Measurements from ENCODE around the gene GUCY1B1.

DNA sequence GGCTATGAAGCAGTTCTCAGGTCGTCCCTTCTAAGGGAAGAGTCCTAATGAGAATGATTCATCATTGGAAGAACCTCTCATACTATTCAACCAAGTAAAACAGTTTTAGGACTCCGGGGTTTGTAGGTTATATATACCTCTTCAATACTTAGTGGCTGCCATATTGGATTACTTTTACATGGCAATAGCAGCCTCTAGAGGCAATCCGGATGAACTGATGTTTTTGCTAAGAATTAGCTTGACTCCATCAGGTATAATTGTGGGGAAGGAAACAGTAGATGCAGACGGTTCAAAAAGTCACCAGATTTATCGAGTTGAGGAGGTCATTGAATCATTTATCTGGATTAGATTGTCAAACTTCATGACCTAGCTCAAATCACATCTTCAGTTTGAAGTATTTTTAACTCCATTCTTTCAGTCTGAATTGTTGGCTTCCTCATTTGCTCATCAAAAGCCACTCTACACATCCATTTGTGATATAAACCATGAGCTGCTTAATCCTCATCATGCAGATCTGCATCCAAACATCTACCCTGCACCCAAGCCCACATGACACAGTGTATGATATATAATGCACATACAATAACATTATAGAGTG lies 28.4 kb downstream of the GUCY1B1 start:
- TF ChIP-seq POLR2A (IDR thresholded peaks at IDR 0.05), result no peak
- TF ChIP-seq, protein P1, sequence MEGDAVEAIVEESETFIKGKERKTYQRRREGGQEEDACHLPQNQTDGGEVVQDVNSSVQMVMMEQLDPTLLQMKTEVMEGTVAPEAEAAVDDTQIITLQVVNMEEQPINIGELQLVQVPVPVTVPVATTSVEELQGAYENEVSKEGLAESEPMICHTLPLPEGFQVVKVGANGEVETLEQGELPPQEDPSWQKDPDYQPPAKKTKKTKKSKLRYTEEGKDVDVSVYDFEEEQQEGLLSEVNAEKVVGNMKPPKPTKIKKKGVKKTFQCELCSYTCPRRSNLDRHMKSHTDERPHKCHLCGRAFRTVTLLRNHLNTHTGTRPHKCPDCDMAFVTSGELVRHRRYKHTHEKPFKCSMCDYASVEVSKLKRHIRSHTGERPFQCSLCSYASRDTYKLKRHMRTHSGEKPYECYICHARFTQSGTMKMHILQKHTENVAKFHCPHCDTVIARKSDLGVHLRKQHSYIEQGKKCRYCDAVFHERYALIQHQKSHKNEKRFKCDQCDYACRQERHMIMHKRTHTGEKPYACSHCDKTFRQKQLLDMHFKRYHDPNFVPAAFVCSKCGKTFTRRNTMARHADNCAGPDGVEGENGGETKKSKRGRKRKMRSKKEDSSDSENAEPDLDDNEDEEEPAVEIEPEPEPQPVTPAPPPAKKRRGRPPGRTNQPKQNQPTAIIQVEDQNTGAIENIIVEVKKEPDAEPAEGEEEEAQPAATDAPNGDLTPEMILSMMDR (IDR thresholded peaks at IDR 0.05), result peak; percentile 54 to 88 (median 76)

Data from heart left ventricle (tissue), 13 donors.